AG04450 (cell line): ENCODE results near the gene CAPN7. TPM values are rescaled to one million over a fixed set of nuclear protein-coding genes. Genes with fewer than 3 reads are reported as not detected.
A peak's percentile ranks its signal among the peaks of the same experiment; 100 is the strongest.

ENCODE experiments used
- CTCF ChIA-PET: fragments of 300-600, 350-600 bp; formaldehyde crosslinking; extraction: SDS; loops from one replicate; lab custom pipeline; 2022; ENCODE audit warnings: antibody characterized with exemption, inconsistent platforms; lab: Charles Lee
- POLR2A ChIA-PET: fragments of 350-600 bp; formaldehyde crosslinking; extraction: SDS; loops from one replicate; lab custom pipeline; 2021; ENCODE audit warnings: antibody characterized with exemption, inconsistent platforms; lab: Yijun Ruan, JAX
- DNase-seq: peaks from one replicate; pipeline ENCODE4 v3.0.0-alpha.2; 2011; ENCODE audit warnings: low read depth, low spot score
- H3K27ac ChIP-seq: one replicate; pipeline ENCODE4 v1.5.1; 2012; ENCODE audit warnings: low read depth, low read length, control low read depth
- H3K27me3 ChIP-seq: one replicate; pipeline ENCODE4 v1.6.0; 2012; ENCODE audit warnings: low read length; ENCODE audit not compliant: control insufficient read depth, insufficient read depth
- H3K4me3 ChIP-seq: 2 replicates; pipeline ENCODE4 v1.5.1; 2011; ENCODE audit warnings: mild to moderate bottlenecking, low read depth, low read length, control low read depth
- H3K9me3 ChIP-seq: 2 replicates; pipeline ENCODE4 v1.5.1; 2012; ENCODE audit warnings: low read length; ENCODE audit not compliant: control insufficient read depth, insufficient read depth
- polyA plus RNA-seq: library from polyadenylated mRNA; depleted of rRNA; stranded (reverse); fragments of >200 nt; gene quantifications from 2 replicates; pipeline ENCODE4 v1.2.3, GENCODE V29; 2011
- TF ChIP-seq, protein P1 (sequence below): IDR thresholded peaks from 2 replicates; pipeline ENCODE4 v1.5.1; 2011; ENCODE audit warnings: low read depth, low read length, control low read depth, inconsistent platforms

CAPN7 gene
- polyA plus RNA-seq, 1 experiment: 29.0 TPM

DNA sequence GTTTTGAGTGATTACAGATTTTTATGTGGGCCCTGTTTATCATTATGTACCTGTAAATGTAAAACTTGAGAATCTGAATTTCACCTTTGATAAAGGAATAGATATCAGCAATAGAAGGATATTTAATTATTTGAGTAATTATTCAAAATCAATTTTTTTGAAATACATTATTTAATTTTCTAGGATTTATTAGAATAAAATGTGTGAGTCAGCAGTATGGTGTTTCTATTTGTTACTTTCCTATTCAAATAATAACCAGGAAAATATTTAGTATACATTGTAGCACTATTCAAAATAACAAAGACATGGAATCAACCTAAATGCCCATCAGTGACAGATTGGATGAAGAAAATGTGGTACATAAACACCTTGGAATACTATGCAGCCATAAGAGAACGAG is 22.1 kb downstream of the CAPN7 start:
- no peak overlapping the region for H3K27ac ChIP-seq
- no peaks in the 10 kb centered on the region for H3K9me3 ChIP-seq
- H3K27me3 ChIP-seq: no peaks in the 10 kb centered on the region
- H3K4me3 ChIP-seq: no peak overlapping the region
- DNase-seq: no peak
- CTCF ChIA-PET: no interaction called here
- POLR2A ChIA-PET: no interaction called here
- TF ChIP-seq, protein P1, sequence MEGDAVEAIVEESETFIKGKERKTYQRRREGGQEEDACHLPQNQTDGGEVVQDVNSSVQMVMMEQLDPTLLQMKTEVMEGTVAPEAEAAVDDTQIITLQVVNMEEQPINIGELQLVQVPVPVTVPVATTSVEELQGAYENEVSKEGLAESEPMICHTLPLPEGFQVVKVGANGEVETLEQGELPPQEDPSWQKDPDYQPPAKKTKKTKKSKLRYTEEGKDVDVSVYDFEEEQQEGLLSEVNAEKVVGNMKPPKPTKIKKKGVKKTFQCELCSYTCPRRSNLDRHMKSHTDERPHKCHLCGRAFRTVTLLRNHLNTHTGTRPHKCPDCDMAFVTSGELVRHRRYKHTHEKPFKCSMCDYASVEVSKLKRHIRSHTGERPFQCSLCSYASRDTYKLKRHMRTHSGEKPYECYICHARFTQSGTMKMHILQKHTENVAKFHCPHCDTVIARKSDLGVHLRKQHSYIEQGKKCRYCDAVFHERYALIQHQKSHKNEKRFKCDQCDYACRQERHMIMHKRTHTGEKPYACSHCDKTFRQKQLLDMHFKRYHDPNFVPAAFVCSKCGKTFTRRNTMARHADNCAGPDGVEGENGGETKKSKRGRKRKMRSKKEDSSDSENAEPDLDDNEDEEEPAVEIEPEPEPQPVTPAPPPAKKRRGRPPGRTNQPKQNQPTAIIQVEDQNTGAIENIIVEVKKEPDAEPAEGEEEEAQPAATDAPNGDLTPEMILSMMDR: no peak

DNA sequence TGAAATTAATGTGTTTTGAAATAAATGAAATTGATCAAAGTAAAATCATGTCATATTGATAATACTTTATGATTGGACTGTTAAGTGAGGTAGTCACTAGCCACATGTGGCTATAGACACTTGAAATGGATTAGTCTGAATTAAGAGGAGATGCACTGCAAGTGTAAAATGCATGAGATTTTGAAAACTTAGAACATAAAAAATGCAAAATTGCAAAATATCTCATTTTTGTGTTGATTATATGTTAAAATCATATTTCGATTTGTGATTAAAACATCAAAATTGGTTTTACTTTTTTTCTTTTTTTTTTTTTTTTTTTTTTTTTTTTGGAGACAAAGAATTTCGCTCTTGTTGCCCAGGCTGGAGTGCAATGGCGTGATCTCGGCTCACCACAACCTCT is 23.2 kb downstream of the CAPN7 start:
- ChIA-PET CTCF (no interaction called here), POLR2A (no interaction called here)
- no peak for DNase-seq
- no peak overlapping the region for H3K27ac ChIP-seq
- TF ChIP-seq, protein P1: no peak
- no peak overlapping the region for H3K4me3 ChIP-seq
- H3K9me3 ChIP-seq: no peaks in the 10 kb centered on the region
- H3K27me3 ChIP-seq: no peaks in the 10 kb centered on the region

DNA sequence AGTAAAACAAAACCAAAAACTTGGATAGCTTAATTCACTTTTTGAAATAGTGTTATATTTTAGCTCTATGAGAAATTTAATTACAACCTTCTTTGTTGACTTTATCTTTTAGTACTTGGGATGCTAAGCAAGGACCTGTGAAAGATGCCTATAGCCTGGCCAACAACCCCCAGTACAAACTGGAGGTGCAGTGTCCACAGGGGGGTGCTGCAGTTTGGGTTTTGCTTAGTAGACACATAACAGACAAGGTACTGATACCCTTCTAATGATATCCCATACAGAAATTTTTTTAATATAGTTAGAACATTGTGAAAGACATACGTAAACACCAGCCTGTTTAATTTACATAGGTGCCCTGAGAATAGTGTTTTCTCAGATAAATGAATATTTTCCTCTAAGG is 35.3 kb downstream of the CAPN7 start:
- ChIA-PET CTCF (interaction anchor here (0.9 to 3.9 kb wide), 5 partner anchors 19 to 164 kb away, joined by 3 to 14 read pairs (median 3); no protein-coding TSS in a partner anchor), POLR2A (no interaction called here)
- Histone ChIP-seq H3K27ac (no peak overlapping the region), H3K9me3 (no peaks in the 10 kb centered on the region), H3K4me3 (no peak overlapping the region), H3K27me3 (no peaks in the 10 kb centered on the region)
- TF ChIP-seq, protein P1: 0 out of 2 replicates have a peak, but pooled peaks have one; percentile 26
- DNase-seq: no peak

DNA sequence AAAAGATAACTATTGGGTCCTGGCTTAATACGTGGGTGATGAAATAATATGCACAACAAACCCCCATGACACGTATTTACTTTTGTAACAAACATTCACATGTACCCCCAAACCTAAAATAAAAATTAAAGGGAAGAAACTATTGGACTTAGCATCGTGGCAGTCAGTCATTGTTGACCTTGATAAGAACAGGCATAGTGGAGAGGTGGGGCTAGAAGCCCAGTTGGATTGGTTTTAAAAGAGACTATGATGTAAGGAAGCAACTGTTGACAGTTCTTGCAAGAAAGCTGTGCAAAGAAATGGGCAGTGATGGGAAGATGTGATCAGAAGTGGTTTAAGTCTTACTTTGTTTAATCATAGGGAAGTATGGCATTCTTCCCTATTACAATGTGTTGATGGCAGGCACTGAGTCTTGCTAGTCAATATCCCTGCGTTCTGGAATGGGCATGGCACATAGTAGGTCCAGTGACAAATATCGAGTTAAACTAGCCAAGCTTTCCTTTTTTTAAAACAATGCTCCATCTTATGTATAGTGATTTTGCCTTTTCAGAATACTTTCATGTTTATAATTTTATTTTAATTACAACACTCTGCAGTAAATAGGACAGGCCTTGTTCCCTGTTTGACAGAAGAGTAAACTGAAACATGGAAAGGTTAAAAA is 37.9 kb downstream of the CAPN7 start:
- H3K9me3 ChIP-seq: no peaks in the 10 kb centered on the region
- H3K27me3 ChIP-seq: no peaks in the 10 kb centered on the region
- CTCF ChIA-PET: interaction anchor here (0.6 to 0.9 kb wide), 5 partner anchors 25 to 162 kb away, joined by 3 to 4 read pairs (median 3); no protein-coding TSS in a partner anchor
- no peak overlapping the region for H3K4me3 ChIP-seq
- POLR2A ChIA-PET: no interaction called here
- DNase-seq: no peak
- H3K27ac ChIP-seq: no peak overlapping the region
- TF ChIP-seq, protein P1: no peak

DNA sequence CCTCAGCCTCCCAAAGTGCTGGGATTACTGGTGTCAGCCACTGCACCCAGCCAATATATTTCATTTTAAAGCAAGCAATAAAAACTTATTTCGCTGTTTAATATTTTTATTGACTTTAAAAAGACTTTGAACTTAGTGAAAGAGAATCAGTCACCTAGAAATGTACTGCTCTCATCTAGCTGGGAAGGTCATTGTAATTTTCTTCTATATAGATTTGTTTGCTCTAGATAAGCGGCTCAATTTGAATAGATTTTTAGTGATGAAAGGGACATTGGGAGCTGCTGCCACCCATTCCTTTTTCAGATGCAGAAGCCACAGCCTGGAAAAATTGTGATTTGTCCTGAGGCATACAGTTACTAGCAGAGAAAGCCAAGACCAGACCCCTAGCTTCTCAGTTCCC is 40.1 kb downstream of the CAPN7 start:
- H3K4me3 ChIP-seq: no peak overlapping the region
- DNase-seq: no peak
- TF ChIP-seq, protein P1: no peak
- ChIA-PET CTCF (interaction anchor here (1.3 to 1.6 kb wide), 2 partner anchors 10 to 22 kb away, joined by 3 to 4 read pairs; no protein-coding TSS in a partner anchor), POLR2A (no interaction called here)
- no peaks in the 10 kb centered on the region for H3K27me3 ChIP-seq
- no peak overlapping the region for H3K27ac ChIP-seq
- H3K9me3 ChIP-seq: no peaks in the 10 kb centered on the region
